ENCODE data around the gene NSUN6.

Gene NSUN6

DNA sequence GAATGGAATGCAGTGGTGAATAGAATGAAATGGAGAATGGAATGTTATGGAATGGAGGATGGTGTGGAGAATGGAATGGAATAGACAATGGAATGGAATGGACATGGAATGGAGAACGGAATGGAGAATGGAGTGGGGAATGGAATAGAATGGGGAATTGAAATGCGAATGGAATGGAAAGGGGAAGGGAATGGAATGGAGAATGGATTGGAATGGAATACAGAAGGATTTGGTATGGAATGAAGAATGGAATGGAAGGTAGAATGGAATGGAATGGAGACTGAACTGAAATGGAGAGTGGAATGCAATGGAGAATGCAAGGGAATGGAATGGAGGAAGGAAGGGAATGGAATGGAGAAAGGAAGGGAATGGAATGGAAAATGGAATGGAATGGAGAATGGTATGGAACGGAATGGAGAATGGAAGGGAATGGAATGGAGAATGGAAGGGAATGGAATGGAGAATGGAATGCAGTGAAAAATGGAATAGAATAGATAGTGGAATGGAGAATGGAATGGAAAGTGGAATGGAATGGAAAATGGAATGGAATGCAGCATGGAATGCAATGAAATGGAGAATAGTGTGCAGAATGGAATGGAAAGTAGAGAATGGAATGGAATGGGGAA, 94.8 kb downstream of the NSUN6 start:
- H4K20me1 ChIP-seq (ENCODE audit: low read depth, low read length), result no peaks in the 10 kb centered on the region
- no peaks in the 10 kb centered on the region for H3K27me3 ChIP-seq (ENCODE audit: low read length)
- no peak overlapping the region for H3K4me2 ChIP-seq (ENCODE audit: low read depth, low read length, poor library complexity, severe bottlenecking)
- no peak overlapping the region for H3K9ac ChIP-seq (ENCODE audit: low read length)
- peaks cover 45% of the 10 kb centered on the region for H3K36me3 ChIP-seq (ENCODE audit: low read length)
- peaks cover 38% of the 10 kb centered on the region; the same call in 1 of the 2 replicates for H3K9me3 ChIP-seq (ENCODE audit: insufficient read depth, low read length)
- H3K4me3 ChIP-seq (ENCODE audit: insufficient read depth, low read length, poor library complexity, severe bottlenecking), result no peak overlapping the region
- no peak for TF ChIP-seq CTCF (IDR thresholded peaks at IDR 0.05; ENCODE audit: insufficient read depth, low read length, poor library complexity, severe bottlenecking)
- TF ChIP-seq EZH2phosphoT487 (conservative IDR thresholded peaks at IDR 0.05; ENCODE audit: low read length), result no peak
- H3K79me2 ChIP-seq (ENCODE audit: insufficient read depth, low read length), result no peaks in the 10 kb centered on the region
- no peak overlapping the region for H3K27ac ChIP-seq (ENCODE audit: low read depth, low read length)
- H3K9me2 ChIP-seq (replicated peaks; ENCODE audit: insufficient read depth, low read length), result no peaks in the 10 kb centered on the region
- no peak overlapping the region for H2AFZ ChIP-seq (ENCODE audit: low read depth, low read length, severe bottlenecking)
- no peaks in the 10 kb centered on the region for H3F3A ChIP-seq (ENCODE audit: insufficient read depth)

- no peaks in the 10 kb centered on the region for H3K9me2 ChIP-seq (replicated peaks; ENCODE audit: insufficient read depth, low read length)
- peaks cover 36% of the 10 kb centered on the region for H3K36me3 ChIP-seq (ENCODE audit: low read length)
- H3K4me3 ChIP-seq (ENCODE audit: insufficient read depth, low read length, poor library complexity, severe bottlenecking), result no peak overlapping the region
- no peaks in the 10 kb centered on the region for H3K79me2 ChIP-seq (ENCODE audit: insufficient read depth, low read length)
- no peaks in the 10 kb centered on the region for H3K27me3 ChIP-seq (ENCODE audit: low read length)
- H3F3A ChIP-seq (ENCODE audit: insufficient read depth), result no peaks in the 10 kb centered on the region
- no peaks in the 10 kb centered on the region for H4K20me1 ChIP-seq (ENCODE audit: low read depth, low read length)
- no peak overlapping the region for H3K27ac ChIP-seq (ENCODE audit: low read depth, low read length)
- H3K9ac ChIP-seq (ENCODE audit: low read length), result no peak overlapping the region
- peaks cover 29% of the 10 kb centered on the region; the same call in 1 of the 2 replicates for H3K9me3 ChIP-seq (ENCODE audit: insufficient read depth, low read length)
- no peak overlapping the region for H2AFZ ChIP-seq (ENCODE audit: low read depth, low read length, severe bottlenecking)
- TF ChIP-seq EZH2phosphoT487 (conservative IDR thresholded peaks at IDR 0.05; ENCODE audit: low read length) (no peak), CTCF (IDR thresholded peaks at IDR 0.05; ENCODE audit: insufficient read depth, low read length, poor library complexity, severe bottlenecking) (no peak)
- H3K4me2 ChIP-seq (ENCODE audit: low read depth, low read length, poor library complexity, severe bottlenecking), result no peak overlapping the region
Measured at GRCh38 chr10:18554479-18554878, 96.9 kb downstream of the NSUN6 start.

DNA sequence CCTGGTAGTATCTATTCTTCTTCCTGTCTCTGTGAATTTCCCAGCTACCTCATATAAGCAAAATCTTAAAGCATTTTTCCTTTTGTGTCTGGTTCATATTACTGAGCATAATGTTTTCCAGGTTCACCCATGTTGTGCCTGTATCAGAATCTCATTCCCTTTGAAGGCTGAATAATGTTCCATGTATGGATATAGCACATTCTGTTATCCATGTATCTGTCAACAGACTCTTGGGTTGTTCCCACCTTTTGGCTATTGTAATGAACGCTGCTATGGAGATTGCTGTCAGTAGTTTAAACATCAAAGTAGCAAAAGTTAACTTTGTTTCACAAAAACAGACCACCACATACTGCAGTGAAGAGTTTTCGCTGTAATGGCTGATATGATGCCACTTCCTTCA, 99.9 kb downstream of the NSUN6 start:
- H3K27me3 ChIP-seq (ENCODE audit: low read length), result no peaks in the 10 kb centered on the region
- no peak overlapping the region for H2AFZ ChIP-seq (ENCODE audit: low read depth, low read length, severe bottlenecking)
- 0 out of 2 replicates have a peak, but pooled peaks cover 5% of the 10 kb centered on the region for H3K9me3 ChIP-seq (ENCODE audit: insufficient read depth, low read length)
- no peaks in the 10 kb centered on the region for H4K20me1 ChIP-seq (ENCODE audit: low read depth, low read length)
- H3K9ac ChIP-seq (ENCODE audit: low read length), result no peak overlapping the region
- H3K4me3 ChIP-seq (ENCODE audit: insufficient read depth, low read length, poor library complexity, severe bottlenecking), result no peak overlapping the region
- H3K27ac ChIP-seq (ENCODE audit: low read depth, low read length), result no peak overlapping the region
- no peaks in the 10 kb centered on the region for H3K79me2 ChIP-seq (ENCODE audit: insufficient read depth, low read length)
- H3K36me3 ChIP-seq (ENCODE audit: low read length), result peaks cover 16% of the 10 kb centered on the region
- no peaks in the 10 kb centered on the region for H3F3A ChIP-seq (ENCODE audit: insufficient read depth)
- TF ChIP-seq CTCF (IDR thresholded peaks at IDR 0.05; ENCODE audit: insufficient read depth, low read length, poor library complexity, severe bottlenecking) (no peak), EZH2phosphoT487 (conservative IDR thresholded peaks at IDR 0.05; ENCODE audit: low read length) (no peak)
- no peaks in the 10 kb centered on the region for H3K9me2 ChIP-seq (replicated peaks; ENCODE audit: insufficient read depth, low read length)
- H3K4me2 ChIP-seq (ENCODE audit: low read depth, low read length, poor library complexity, severe bottlenecking), result no peak overlapping the region

Data from SU-DHL-6 (cell line).